ENCODE data around the gene ACTN1.

DNA sequence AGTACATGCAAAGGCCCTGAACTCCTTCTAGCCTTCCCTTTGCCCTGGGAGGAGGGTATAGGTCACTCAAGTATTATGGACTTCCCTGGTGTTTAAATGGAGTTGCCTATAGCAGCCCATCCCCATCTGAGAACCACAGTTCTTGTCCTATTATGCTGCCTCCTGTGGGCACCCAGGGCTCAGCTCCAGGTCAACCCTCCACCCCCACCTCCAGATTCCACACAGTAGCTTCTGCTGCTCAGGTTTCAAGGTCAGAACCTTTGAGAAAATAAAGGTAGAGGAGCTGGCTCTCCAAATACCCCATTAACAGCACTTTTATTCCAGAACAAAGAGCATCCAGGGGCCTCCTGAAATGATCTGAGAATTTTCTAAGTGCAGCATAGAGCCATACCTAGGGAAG is 57.4 kb downstream of the ACTN1 start:
- TF ChIP-seq POLR2AphosphoS5 (IDR thresholded peaks at IDR 0.05) (no peak), CTCF (IDR thresholded peaks at IDR 0.05) (peak in 1 of 3 experiments; percentile 28), POLR2A (IDR thresholded peaks at IDR 0.05; ENCODE audit: low read depth) (no peak)

All from esophagus muscularis mucosa (tissue), 3 donors.